WI38 (cell line): Measurements from ENCODE around the gene DEF6.

Experiments
- H3K4me3 ChIP-seq: 2 replicates; pipeline ENCODE4 v1.5.1; 2011; ENCODE audit warnings: low read depth, mild to moderate bottlenecking, control low read depth, low read length
- CTCF ChIP-seq: IDR thresholded peaks from 2 replicates; pipeline ENCODE4 v1.5.1; 2012; ENCODE audit warnings: low read depth, mild to moderate bottlenecking, control low read depth, low read length

DEF6 gene

GRCh38 chr6:35259194-35259947 lies 38.2 kb upstream of the DEF6 start, which contains the start of gene ZNF76:
TSS of gene ZNF76 (plus strand) at chr6:35259735. CDS start at chr6:35281152, 21,417 bp downstream.
- peak within 1 kb of the TSS; percentile 88 for H3K4me3 ChIP-seq
- no peak for TF ChIP-seq CTCF

- peak overlapping the region; percentile 88 for H3K4me3 ChIP-seq
- TF ChIP-seq CTCF = no peak
Measured at GRCh38 chr6:35259948-35260590, 37.5 kb upstream of the DEF6 start.

DNA sequence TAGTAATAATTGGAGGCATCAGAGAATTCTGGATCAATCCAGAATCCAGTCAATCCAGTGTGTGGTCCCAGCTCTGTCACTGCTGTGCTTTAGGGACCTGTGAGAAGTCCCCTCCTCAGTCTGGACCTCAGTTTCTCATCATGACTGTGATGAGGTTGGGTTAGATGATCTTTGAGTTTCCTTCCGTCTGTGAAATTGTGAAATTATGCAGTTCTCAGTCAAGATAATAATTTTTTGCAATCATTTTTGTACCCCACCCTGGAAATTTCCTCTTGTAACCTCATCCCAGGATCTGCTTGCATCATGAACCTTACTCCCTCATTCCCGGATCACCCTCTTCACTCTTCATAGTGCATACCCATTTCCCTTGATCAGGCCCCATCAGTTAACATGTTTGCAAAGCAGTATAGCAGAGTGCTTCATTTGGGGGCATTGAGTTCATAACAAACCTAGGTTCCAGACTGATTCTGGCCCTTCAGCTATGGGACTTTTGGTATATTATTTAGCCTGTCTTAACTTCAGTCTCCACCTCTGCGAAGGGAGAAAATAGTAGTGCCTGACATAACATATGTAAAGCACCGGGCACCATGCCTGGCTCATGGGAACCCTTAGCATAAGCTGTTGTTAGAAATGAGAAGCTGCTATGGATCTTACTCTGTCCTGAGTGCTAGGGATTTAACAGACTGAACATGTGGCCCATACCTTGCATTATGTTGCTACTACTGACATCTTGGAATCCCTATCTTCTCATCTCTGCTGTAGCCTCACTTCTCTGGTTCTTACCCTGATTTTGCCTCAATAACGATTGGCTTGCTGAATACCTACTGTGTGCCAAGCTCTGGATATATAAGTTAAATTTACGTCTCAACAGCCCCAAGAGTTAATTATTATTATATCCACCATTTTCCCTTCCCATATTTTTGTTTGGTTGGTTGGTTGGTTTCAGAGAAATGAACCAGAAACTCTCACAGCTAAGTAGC lies 36.7 kb upstream of the DEF6 start:
- TF ChIP-seq CTCF = no peak
- peak overlapping the region; percentile 88 for H3K4me3 ChIP-seq

GRCh38 chr6:35262596-35262995 lies 35.0 kb upstream of the DEF6 start:
- no peak overlapping the region for H3K4me3 ChIP-seq
- TF ChIP-seq CTCF = no peak

DNA sequence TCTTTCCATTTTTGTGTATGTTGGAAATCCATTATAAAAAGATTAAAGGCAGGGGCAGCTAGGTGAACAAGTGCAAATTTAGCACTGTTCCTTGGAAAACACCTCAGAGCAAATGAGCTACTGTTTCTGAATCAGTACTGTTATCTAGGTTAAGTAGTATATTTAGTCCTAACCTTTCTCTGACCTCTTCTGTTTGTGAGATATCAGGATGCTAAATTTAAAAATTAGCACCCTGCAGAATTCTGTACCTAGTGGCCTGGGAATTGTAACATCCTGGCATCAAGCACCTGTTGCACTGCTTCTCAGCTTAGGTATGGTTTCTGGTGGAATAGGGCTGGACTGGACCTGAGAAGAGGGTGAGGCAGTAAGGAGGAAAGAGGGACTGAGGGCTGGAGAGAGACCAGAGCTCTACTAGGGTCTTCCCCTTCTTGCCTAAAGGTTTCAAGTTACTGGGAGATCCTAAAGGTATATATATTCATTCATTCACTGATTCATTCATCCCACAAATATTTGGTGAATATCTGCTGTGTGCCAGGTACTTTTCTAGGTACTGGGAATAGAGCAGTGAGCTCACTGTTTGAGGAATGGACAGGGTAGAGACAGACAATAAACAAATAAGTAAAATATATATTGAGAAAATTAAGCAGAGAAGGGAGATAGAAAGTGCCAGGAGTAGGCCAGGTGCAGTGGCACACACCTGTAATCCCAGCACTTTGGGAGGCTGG lies 32.9 kb upstream of the DEF6 start:
- no peak overlapping the region for H3K4me3 ChIP-seq
- no peak for TF ChIP-seq CTCF

GRCh38 chr6:35265523-35265922 lies 32.1 kb upstream of the DEF6 start:
- TF ChIP-seq CTCF = no peak
- no peak overlapping the region for H3K4me3 ChIP-seq
